GM23338 (cell line): ENCODE results near the gene SIGLEC15. TPM values are rescaled to one million over a fixed set of nuclear protein-coding genes. Genes with fewer than 3 reads are reported as not detected.

ENCODE experiments used
- ATAC-seq: fragments of 200-7000 bp; cut with Tn5 transposase; 3 replicates; pipeline ENCODE4 v1.9.1; 2020
- DNase-seq: peaks from one replicate; pipeline ENCODE4 v3.0.0-alpha.2; 2015; ENCODE audit warnings: low spot score
- H2AFZ ChIP-seq: fragments of 200-600 bp; sonication (generic); 2 replicates; pipeline ENCODE4 v1.8.0; 2016; ENCODE audit warnings: antibody characterized with exemption, mild to moderate bottlenecking, moderate library complexity
- H3F3A ChIP-seq: fragments of 200-600 bp; sonication (generic); replicated peaks from 2 replicates; pipeline ENCODE4 v1.8.0; 2017; ENCODE audit warnings: antibody characterized with exemption, mixed run types, low read depth
- H3K27ac ChIP-seq: fragments of 200-600 bp; sonication (generic); 2 replicates; pipeline ENCODE4 v1.6.1; 2016; ENCODE audit warnings: low read depth
- H3K27me3 ChIP-seq: fragments of 200-600 bp; sonication (generic); 2 replicates; pipeline ENCODE4 v1.8.0; 2016; ENCODE audit warnings: mild to moderate bottlenecking, mixed run types, moderate library complexity; ENCODE audit not compliant: insufficient read depth
- H3K36me3 ChIP-seq: fragments of 200-600 bp; sonication (generic); 2 replicates; pipeline ENCODE4 v1.8.0; 2016; ENCODE audit warnings: mild to moderate bottlenecking; ENCODE audit not compliant: insufficient read depth
- H3K4me1 ChIP-seq: fragments of 200-600 bp; sonication (generic); 2 replicates; pipeline ENCODE4 v1.8.0; 2016; ENCODE audit warnings: mild to moderate bottlenecking, moderate library complexity; ENCODE audit not compliant: insufficient read depth
- H3K4me2 ChIP-seq: fragments of 200-600 bp; sonication (generic); 2 replicates; pipeline ENCODE4 v1.7.1; 2017; ENCODE audit warnings: mixed run types
- H3K4me3 ChIP-seq: fragments of 200-600 bp; sonication (generic); 2 replicates; pipeline ENCODE4 v1.6.1; 2016; ENCODE audit warnings: mixed run types
- H3K79me2 ChIP-seq: fragments of 200-600 bp; sonication (generic); replicated peaks from 2 replicates; pipeline ENCODE4 v1.8.0; 2017; ENCODE audit warnings: mild to moderate bottlenecking; ENCODE audit not compliant: insufficient read depth
- H3K9me2 ChIP-seq: fragments of 200-600 bp; sonication (generic); 2 replicates; pipeline ENCODE4 v1.8.0; 2017; ENCODE audit not compliant: insufficient read depth
- H4K20me1 ChIP-seq: fragments of 200-600 bp; sonication (generic); replicated peaks from 2 replicates; pipeline ENCODE4 v1.8.0; 2017; ENCODE audit warnings: mild to moderate bottlenecking; ENCODE audit not compliant: insufficient read depth
- H3K27ac Mint-ChIP-seq: 2 replicates; pipeline ENCODE4 v1.8.0; 2020; ENCODE audit warnings: inconsistent platforms, mild to moderate bottlenecking, moderate library complexity, mixed read lengths
- H3K27me3 Mint-ChIP-seq: 3 replicates; pipeline ENCODE4 v1.8.0; 2022; ENCODE audit warnings: low read depth, mild to moderate bottlenecking, moderate library complexity, mixed read lengths, inconsistent platforms; ENCODE audit not compliant: insufficient read depth, poor library complexity
- H3K36me3 Mint-ChIP-seq: 3 replicates; pipeline ENCODE4 v1.8.0; 2021; ENCODE audit warnings: low read depth, mild to moderate bottlenecking, inconsistent platforms, moderate library complexity, mixed read lengths
- H3K4me1 Mint-ChIP-seq: 3 replicates; pipeline ENCODE4 v1.8.0; 2020; ENCODE audit warnings: mild to moderate bottlenecking, inconsistent platforms, mixed read lengths
- H3K4me3 Mint-ChIP-seq: 3 replicates; pipeline ENCODE4 v1.8.0; 2021; ENCODE audit warnings: moderate library complexity, mild to moderate bottlenecking, inconsistent platforms, mixed read lengths
- H3K9me3 Mint-ChIP-seq: 3 replicates; pipeline ENCODE4 v1.8.0; 2020; ENCODE audit warnings: moderate library complexity, mild to moderate bottlenecking, inconsistent platforms, mixed read lengths
- CREB1 ChIP-seq: fragments of 250-450 bp; sonication (Bioruptor Pico); IDR thresholded peaks from 2 replicates; pipeline ENCODE4 v1.5.0; 2020; ENCODE audit warnings: low read depth, mild to moderate bottlenecking, moderate library complexity
- ETS1 ChIP-seq: IDR thresholded peaks from 2 replicates; pipeline ENCODE4 v1.6.1; 2016; ENCODE audit warnings: antibody characterized with exemption
- EZH2 ChIP-seq: fragments of 200-600 bp; sonication (generic); IDR thresholded peaks from one replicate; pipeline ENCODE4 v1.8.0; 2017; ENCODE audit warnings: antibody characterized with exemption, mild to moderate bottlenecking, low read depth; ENCODE audit not compliant: unreplicated experiment
- EZH2phosphoT487 ChIP-seq: fragments of 200-600 bp; sonication (generic); IDR thresholded peaks from one replicate; pipeline ENCODE4 v1.8.1; 2018; ENCODE audit warnings: antibody characterized with exemption; ENCODE audit not compliant: unreplicated experiment
- NANOG ChIP-seq: IDR thresholded peaks from 2 replicates; pipeline ENCODE4 v1.6.1; 2016; ENCODE audit warnings: antibody characterized with exemption, borderline replicate concordance
- POLR2AphosphoS5 ChIP-seq: IDR thresholded peaks from 2 replicates; pipeline ENCODE4 v1.6.1; 2016; ENCODE audit warnings: antibody characterized with exemption, low read depth
- REST ChIP-seq: IDR thresholded peaks from one replicate; pipeline ENCODE4 v1.6.1; 2018; ENCODE audit warnings: antibody characterized with exemption; ENCODE audit not compliant: unreplicated experiment
- STAT1 ChIP-seq: IDR thresholded peaks from one replicate; pipeline ENCODE4 v1.6.1; 2016; ENCODE audit warnings: antibody characterized with exemption; ENCODE audit not compliant: unreplicated experiment
- ZNF114 ChIP-seq: fragments of 250-450 bp; sonication (Bioruptor Pico); IDR thresholded peaks from 2 replicates; pipeline ENCODE4 v1.5.0; 2020; ENCODE audit warnings: mild to moderate bottlenecking, moderate library complexity
- ZNF462 ChIP-seq: fragments of 250-450 bp; sonication (Bioruptor Pico); IDR thresholded peaks from 2 replicates; pipeline ENCODE4 v1.5.0; 2020; ENCODE audit warnings: mild to moderate bottlenecking, moderate library complexity
- polyA plus RNA-seq: library from polyadenylated mRNA; unstranded; fragments of >200 nt; fragmentation: Nextera tagmentation; extraction: Ambion mirVana; gene quantifications from 2 replicates; pipeline ENCODE4 v1.2.1, GENCODE V29; 2016
- total RNA-seq: library from RNA; depleted of rRNA; stranded (reverse); fragments of >200 nt; shearing (Covaris generic); gene quantifications from 2 replicates; pipeline ENCODE4 v1.2.3, GENCODE V29; 2014

The SIGLEC15 gene
- total and polyA plus RNA-seq, 2 experiments from 2014 or later, result 0.29 TPM; not detected in 1

- TF ChIP-seq POLR2AphosphoS5 (no peak), STAT1 (no peak), CREB1 (CRISPR knock-in tag) (no peak), EZH2 (no peak)
Measured at GRCh38 chr18:45864081-45864480, 38.6 kb downstream of the SIGLEC15 start (continued).

GRCh38 chr18:45865466-45865865, 40.0 kb downstream of the SIGLEC15 start:
- Mint-ChIP-seq H3K27me3 (no peaks in the 10 kb centered on the region), H3K9me3 (no peaks in the 10 kb centered on the region), H3K4me3 (no peak overlapping the region), H3K36me3 (peaks cover 32% of the 10 kb centered on the region), H3K27ac (0 out of 2 replicates have a peak overlapping the region, but pooled peaks have one; percentile 59), H3K4me1 (no peaks in the 10 kb centered on the region)
- no peak for TF ChIP-seq STAT1
- TF ChIP-seq ZNF462, result no peak
- no peak for TF ChIP-seq ZNF114 (CRISPR knock-in tag)
- no peak for TF ChIP-seq NANOG
- no peak for TF ChIP-seq EZH2
- no peak for TF ChIP-seq REST
- no peak for TF ChIP-seq ETS1
- TF ChIP-seq EZH2phosphoT487, result no peak
- H3K27me3 ChIP-seq, result no peaks in the 10 kb centered on the region
- H3K4me3 ChIP-seq, result no peak overlapping the region
- H4K20me1 ChIP-seq, result no peaks in the 10 kb centered on the region; the same call in 1 of the 2 replicates
- ATAC-seq, result no peak
- H3F3A ChIP-seq, result no peaks in the 10 kb centered on the region
- H3K4me2 ChIP-seq, result no peak overlapping the region
- no peak overlapping the region for H3K27ac ChIP-seq
- H3K9me2 ChIP-seq, result no peaks in the 10 kb centered on the region
- no peak for DNase-seq
- no peaks in the 10 kb centered on the region for H3K4me1 ChIP-seq
- H2AFZ ChIP-seq, result no peak overlapping the region
- H3K79me2 ChIP-seq, result no peaks in the 10 kb centered on the region
- peaks cover 5% of the 10 kb centered on the region for H3K36me3 ChIP-seq
